Cardiac fibroblast (primary cell): Measurements from ENCODE around the gene FEZF2.

Experiments
- DNase-seq, 2 donors: peaks; one replicate each; pipeline versions ENCODE4 v3.0.0 to v3.0.0-alpha.2; 2010; ENCODE audit warnings: low read depth in 2 of 2
- H3K4me3 ChIP-seq, 2 donors: replicated peaks in 1 of 2; 1 replicate in 1 of 2; 2 replicates in 1 of 2; pipeline ENCODE4 v1.5.1; 2011; ENCODE audit warnings: low read depth in 2 of 2, low read length in 2 of 2, mild to moderate bottlenecking in 2 of 2, moderate library complexity in 1 of 2
- TF ChIP-seq, protein P1 (sequence below): IDR thresholded peaks from one replicate; pipeline ENCODE4 v1.5.1; 2011; ENCODE audit warnings: low read depth, mild to moderate bottlenecking, low read length, inconsistent platforms

FEZF2 gene

DNA sequence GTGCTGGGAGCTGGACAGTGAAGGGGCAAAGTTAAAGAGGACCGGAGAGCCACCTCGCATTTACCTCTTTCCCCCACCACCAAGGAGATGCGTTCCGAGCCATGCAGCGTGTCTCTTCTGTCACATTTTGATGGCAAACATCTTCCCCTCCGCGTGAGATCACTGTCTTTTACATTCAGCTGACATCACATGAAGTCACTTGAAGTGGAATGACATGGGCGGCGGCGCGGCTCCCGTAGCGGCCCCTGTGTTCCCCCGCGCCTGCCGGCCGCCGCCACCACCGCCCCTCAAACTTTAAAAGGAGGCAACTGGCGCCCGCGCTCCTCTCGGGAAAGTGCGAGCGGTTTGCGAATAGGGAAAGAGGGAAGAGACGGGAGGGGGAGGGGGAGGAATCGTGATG is at the start of gene FEZF2:
Gene FEZF2 (minus strand): TSS at position 336 of the 400 bp plus-strand sequence. CDS start 682 bp downstream, outside the sequence.
- DNase-seq: no peak
- TF ChIP-seq, protein P1, sequence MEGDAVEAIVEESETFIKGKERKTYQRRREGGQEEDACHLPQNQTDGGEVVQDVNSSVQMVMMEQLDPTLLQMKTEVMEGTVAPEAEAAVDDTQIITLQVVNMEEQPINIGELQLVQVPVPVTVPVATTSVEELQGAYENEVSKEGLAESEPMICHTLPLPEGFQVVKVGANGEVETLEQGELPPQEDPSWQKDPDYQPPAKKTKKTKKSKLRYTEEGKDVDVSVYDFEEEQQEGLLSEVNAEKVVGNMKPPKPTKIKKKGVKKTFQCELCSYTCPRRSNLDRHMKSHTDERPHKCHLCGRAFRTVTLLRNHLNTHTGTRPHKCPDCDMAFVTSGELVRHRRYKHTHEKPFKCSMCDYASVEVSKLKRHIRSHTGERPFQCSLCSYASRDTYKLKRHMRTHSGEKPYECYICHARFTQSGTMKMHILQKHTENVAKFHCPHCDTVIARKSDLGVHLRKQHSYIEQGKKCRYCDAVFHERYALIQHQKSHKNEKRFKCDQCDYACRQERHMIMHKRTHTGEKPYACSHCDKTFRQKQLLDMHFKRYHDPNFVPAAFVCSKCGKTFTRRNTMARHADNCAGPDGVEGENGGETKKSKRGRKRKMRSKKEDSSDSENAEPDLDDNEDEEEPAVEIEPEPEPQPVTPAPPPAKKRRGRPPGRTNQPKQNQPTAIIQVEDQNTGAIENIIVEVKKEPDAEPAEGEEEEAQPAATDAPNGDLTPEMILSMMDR: no peak
- H3K4me3 ChIP-seq: peak within 1 kb of the TSS in 1 of 2 donors; percentile 28

DNA sequence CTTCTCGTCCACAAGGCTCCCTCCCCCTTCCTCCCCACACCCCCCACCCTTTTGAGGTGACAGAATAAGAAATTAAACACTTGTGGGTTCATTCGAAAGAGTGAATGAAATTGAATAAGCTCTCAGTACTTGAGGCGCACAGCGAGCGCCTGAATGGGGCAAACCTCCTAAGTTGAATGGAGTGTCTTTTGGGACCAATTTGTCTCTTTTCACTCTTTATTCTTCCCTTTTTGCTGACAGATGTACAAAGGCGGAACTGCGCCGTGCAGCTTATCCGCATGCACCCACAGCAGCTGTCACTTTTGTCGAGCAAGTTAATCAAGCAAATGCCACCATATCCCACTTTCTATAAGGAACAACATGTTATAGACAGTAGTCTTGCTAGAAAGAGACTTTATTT is 47.9 kb upstream of the FEZF2 start:
- no peak for DNase-seq
- TF ChIP-seq, protein P1: no peak
- no peak overlapping the region for H3K4me3 ChIP-seq

DNA sequence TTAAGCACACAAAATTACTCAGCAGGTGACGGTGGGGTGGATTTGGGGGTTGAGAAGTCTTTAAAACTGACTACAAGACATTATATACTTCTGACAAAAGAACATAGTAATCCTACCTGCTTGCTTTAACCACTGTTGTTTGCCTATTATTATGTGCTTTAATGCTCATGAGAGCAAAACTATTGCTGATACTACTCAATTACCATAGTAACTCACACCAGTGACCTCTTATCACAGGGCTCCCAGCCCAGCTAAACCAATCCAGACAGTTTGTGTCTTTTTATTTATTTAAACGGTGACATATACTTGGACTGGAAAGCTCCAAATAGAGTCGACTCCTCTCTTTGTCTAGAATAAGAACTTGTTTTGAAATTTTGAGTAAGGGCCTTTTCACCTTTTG is 42.8 kb upstream of the FEZF2 start:
- no peak for DNase-seq
- TF ChIP-seq, protein P1: no peak
- no peak overlapping the region for H3K4me3 ChIP-seq

DNA sequence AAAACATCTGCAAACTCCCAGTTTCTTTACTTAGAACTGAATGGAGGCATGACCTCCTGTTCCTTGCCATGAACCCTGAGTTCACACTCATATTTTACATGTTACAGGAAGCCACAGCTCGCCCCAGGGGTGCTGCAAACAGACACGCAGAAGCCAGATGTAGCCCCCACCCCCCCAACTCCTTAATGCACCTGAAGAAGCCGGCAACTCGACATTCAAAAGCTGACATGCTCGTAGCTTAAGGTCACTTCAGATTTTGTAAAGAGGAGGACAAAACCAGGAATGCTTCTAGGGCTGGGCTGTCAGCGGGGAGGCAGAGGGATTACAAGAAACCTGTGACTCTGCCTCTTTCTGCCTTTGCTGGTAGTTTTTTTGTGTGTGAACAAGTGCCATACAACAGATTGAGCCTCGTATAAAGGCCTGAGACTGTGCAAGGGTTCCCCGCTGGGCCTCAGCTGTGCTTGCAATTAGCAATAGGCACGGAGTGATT is 42.0 kb upstream of the FEZF2 start:
- no peak overlapping the region for H3K4me3 ChIP-seq
- DNase-seq: no peak
- TF ChIP-seq, protein P1: no peak

DNA sequence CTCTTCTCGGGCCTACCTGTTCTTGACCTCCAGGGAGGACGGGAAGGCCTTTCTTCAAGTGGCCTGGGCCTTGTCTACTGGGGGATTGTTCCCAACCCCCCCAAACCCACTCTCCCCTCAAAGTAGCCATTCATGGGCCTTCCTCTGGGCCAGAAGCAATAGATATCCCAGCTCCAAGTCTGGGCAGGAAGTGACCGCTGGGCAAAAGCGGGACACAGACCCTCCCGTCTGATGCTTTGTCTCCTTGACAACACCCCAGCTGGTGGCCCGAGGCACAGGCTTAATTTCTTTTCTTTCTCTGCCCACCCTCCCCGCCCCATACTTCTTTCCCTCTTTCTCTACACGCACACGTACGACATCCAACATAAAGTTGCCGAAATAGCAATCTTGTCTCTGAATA is 41.4 kb upstream of the FEZF2 start:
- H3K4me3 ChIP-seq: no peak overlapping the region
- DNase-seq: no peak
- TF ChIP-seq, protein P1: no peak

DNA sequence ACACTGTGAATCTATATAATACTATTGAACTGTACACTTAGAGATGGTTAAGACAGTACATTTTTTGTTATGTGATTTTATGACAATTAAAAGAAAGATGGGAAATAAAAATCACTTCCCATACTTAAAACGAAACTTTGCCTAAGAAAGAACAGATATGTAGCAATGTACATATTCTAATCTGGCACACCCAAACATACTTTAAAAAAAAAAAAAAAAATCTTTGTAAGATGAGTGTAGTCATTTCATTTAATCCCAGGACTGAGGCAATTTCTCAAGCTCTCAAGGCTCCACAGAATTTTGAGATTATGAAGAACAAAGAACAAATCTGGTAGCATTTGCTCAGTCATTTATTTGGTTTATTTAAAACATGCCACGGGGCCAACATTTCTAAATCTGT is 40.3 kb upstream of the FEZF2 start:
- DNase-seq: no peak
- no peak overlapping the region for H3K4me3 ChIP-seq
- TF ChIP-seq, protein P1: no peak

DNA sequence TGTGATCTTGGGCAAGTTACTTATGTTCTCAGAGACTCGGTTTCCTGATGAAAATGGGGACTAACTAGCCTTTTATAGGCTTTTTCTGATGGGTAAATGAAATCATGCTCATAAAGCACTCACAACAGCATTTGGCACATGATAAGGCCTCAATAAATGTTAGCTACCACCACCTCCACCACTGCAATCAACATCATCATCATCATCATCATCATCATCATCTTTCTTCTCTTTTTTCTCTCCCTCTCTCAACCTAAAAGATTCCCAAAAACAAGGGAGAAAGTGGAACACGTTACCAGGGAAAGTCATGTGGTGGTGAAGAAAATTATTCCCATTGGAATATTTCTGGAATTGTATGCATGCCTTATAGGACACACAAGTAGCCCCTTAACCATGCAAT is 33.6 kb upstream of the FEZF2 start:
- no peak overlapping the region for H3K4me3 ChIP-seq
- DNase-seq: no peak
- TF ChIP-seq, protein P1: no peak
